Adrenal gland (tissue), 5 donors: ENCODE data around the gene GRAMD1B.

Experiments used
- CTCF ChIP-seq, 6 experiments: fragments of 450-650 bp in 4 of 6; fragments of 200-600 bp in 2 of 6; sonication (generic) in 1 of 6; IDR thresholded peaks; 1 replicate in 5 of 6; 2 replicates in 1 of 6; pipeline versions ENCODE4 v1.5.1 to v1.8.0; 2016 to 2021; ENCODE audit warnings: antibody characterized with exemption in 6 of 6, mild to moderate bottlenecking in 2 of 6, moderate library complexity in 1 of 6
- POLR2A ChIP-seq, 2 donors: fragments of 450-650 bp; IDR thresholded peaks; one replicate each; pipeline ENCODE4 v1.6.1; 2017; ENCODE audit warnings: antibody characterized with exemption in 2 of 2, mild to moderate bottlenecking in 2 of 2, moderate library complexity in 1 of 2
- donor health status: DM: no; HTN: no; CAD: no.

- no peak for TF ChIP-seq POLR2A (IDR thresholded peaks at IDR 0.05)
- no peak for TF ChIP-seq CTCF (IDR thresholded peaks at IDR 0.05)
These were observed 241.5 kb downstream of the GRAMD1B start for GRCh38 chr11:123671534-123671933.
